DND-41 (cell line): ENCODE measurements around the gene MAMLD1.

Experiments used
- ATAC-seq: fragments of 200-7000 bp; cut with Tn5 transposase; 3 replicates; pipeline ENCODE4 v1.9.1; 2021; ENCODE audit warnings: low read depth; ENCODE audit not compliant: insufficient read depth
- DNase-seq: peaks from one replicate; pipeline ENCODE4 v3.0.0-alpha.2; 2020
- H2AFZ ChIP-seq: 2 replicates; pipeline ENCODE4 v1.6.0; 2012; ENCODE audit warnings: low read depth, low read length
- H3K27ac ChIP-seq: 2 replicates; pipeline ENCODE4 v1.5.1; 2012; ENCODE audit warnings: low read length, inconsistent platforms
- H3K27me3 ChIP-seq: fragments of 200-600 bp; sonication (generic); 2 replicates; pipeline ENCODE4 v1.6.0; 2012; ENCODE audit warnings: low read length, mild to moderate bottlenecking, inconsistent platforms; ENCODE audit not compliant: insufficient read depth, poor library complexity
- H3K36me3 ChIP-seq: 2 replicates; pipeline ENCODE4 v1.5.1; 2012; ENCODE audit warnings: low read length, inconsistent platforms; ENCODE audit not compliant: insufficient read depth
- H3K4me1 ChIP-seq: 2 replicates; pipeline ENCODE4 v1.5.1; 2012; ENCODE audit warnings: mild to moderate bottlenecking, low read length; ENCODE audit not compliant: insufficient read depth
- H3K4me2 ChIP-seq: 2 replicates; pipeline ENCODE4 v1.6.0; 2012; ENCODE audit warnings: mild to moderate bottlenecking, moderate library complexity, low read length, inconsistent platforms; ENCODE audit not compliant: insufficient read depth
- H3K4me3 ChIP-seq, 2 experiments: fragments of 200-600 bp in 1 of 2; shearing (Covaris generic) in 1 of 2; 2 replicates each; pipeline ENCODE4 v1.5.1; 2012 to 2016; ENCODE audit warnings: inconsistent platforms in 2 of 2, low read length in 2 of 2, mild to moderate bottlenecking in 2 of 2, low read depth in 1 of 2, moderate library complexity in 1 of 2
- H3K79me2 ChIP-seq: 2 replicates; pipeline ENCODE4 v1.6.0; 2012; ENCODE audit warnings: low read length, inconsistent platforms; ENCODE audit not compliant: insufficient read depth
- H3K9ac ChIP-seq: 2 replicates; pipeline ENCODE4 v1.6.0; 2012; ENCODE audit warnings: low read depth, mild to moderate bottlenecking, inconsistent platforms, low read length, moderate library complexity
- H3K9me3 ChIP-seq: 2 replicates; pipeline ENCODE4 v1.5.1; 2012; ENCODE audit warnings: low read length, moderate library complexity, mild to moderate bottlenecking, inconsistent platforms; ENCODE audit not compliant: insufficient read depth, severe bottlenecking
- H4K20me1 ChIP-seq: 2 replicates; pipeline ENCODE4 v1.6.0; 2012; ENCODE audit warnings: low read length; ENCODE audit not compliant: insufficient read depth
- EZH2 ChIP-seq: IDR thresholded peaks from 3 replicates; pipeline ENCODE4 v1.6.1; 2012; ENCODE audit warnings: borderline replicate concordance, low read depth, mild to moderate bottlenecking, moderate library complexity, low read length, inconsistent platforms; ENCODE audit not compliant: severe bottlenecking
- TF ChIP-seq, protein P1 (sequence below): IDR thresholded peaks from 2 replicates; pipeline ENCODE4 v1.5.1; 2012; ENCODE audit warnings: borderline replicate concordance, low read length, moderate library complexity, mild to moderate bottlenecking; ENCODE audit not compliant: poor library complexity, severe bottlenecking; ENCODE audit errors: extremely low read depth

MAMLD1 gene

DNA sequence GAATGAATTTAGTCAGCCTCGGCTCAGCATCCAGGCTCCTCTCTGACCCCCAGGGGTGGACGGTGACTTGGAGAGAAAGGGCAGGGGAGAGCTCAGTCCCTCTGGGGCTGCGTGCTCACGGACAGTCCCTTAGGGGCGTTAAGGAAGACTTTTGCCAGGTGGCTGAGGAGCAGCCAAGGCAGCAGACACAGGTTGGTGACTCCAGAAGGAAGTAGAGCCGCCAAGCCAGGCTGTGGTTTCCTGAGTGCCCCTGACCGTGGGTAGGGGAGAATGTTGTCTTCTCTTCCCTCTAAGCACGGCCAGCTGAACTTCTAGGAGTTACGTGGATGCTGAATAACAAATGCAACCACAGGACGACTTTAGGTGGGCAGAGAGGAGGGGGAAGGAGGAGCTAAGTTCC, 114.3 kb downstream of the MAMLD1 start:
- no peaks in the 10 kb centered on the region for H3K9me3 ChIP-seq
- H3K4me2 ChIP-seq, result peak overlapping the region; percentile 58; the same call in 1 of the 2 replicates
- ATAC-seq, result no peak
- H4K20me1 ChIP-seq, result no peaks in the 10 kb centered on the region
- no peaks in the 10 kb centered on the region for H3K79me2 ChIP-seq
- TF ChIP-seq EZH2, result no peak
- TF ChIP-seq, protein P1, sequence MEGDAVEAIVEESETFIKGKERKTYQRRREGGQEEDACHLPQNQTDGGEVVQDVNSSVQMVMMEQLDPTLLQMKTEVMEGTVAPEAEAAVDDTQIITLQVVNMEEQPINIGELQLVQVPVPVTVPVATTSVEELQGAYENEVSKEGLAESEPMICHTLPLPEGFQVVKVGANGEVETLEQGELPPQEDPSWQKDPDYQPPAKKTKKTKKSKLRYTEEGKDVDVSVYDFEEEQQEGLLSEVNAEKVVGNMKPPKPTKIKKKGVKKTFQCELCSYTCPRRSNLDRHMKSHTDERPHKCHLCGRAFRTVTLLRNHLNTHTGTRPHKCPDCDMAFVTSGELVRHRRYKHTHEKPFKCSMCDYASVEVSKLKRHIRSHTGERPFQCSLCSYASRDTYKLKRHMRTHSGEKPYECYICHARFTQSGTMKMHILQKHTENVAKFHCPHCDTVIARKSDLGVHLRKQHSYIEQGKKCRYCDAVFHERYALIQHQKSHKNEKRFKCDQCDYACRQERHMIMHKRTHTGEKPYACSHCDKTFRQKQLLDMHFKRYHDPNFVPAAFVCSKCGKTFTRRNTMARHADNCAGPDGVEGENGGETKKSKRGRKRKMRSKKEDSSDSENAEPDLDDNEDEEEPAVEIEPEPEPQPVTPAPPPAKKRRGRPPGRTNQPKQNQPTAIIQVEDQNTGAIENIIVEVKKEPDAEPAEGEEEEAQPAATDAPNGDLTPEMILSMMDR, result no peak
- H3K27ac ChIP-seq, result peak overlapping the region; percentile 86; the same call in 1 of the 2 replicates
- no peak overlapping the region for H3K4me3 ChIP-seq
- no peak overlapping the region for H2AFZ ChIP-seq
- peak; percentile 18 for DNase-seq
- peaks cover 29% of the 10 kb centered on the region for H3K4me1 ChIP-seq
- no peaks in the 10 kb centered on the region for H3K27me3 ChIP-seq
- H3K9ac ChIP-seq, result no peak overlapping the region
- H3K36me3 ChIP-seq, result no peaks in the 10 kb centered on the region

DNA sequence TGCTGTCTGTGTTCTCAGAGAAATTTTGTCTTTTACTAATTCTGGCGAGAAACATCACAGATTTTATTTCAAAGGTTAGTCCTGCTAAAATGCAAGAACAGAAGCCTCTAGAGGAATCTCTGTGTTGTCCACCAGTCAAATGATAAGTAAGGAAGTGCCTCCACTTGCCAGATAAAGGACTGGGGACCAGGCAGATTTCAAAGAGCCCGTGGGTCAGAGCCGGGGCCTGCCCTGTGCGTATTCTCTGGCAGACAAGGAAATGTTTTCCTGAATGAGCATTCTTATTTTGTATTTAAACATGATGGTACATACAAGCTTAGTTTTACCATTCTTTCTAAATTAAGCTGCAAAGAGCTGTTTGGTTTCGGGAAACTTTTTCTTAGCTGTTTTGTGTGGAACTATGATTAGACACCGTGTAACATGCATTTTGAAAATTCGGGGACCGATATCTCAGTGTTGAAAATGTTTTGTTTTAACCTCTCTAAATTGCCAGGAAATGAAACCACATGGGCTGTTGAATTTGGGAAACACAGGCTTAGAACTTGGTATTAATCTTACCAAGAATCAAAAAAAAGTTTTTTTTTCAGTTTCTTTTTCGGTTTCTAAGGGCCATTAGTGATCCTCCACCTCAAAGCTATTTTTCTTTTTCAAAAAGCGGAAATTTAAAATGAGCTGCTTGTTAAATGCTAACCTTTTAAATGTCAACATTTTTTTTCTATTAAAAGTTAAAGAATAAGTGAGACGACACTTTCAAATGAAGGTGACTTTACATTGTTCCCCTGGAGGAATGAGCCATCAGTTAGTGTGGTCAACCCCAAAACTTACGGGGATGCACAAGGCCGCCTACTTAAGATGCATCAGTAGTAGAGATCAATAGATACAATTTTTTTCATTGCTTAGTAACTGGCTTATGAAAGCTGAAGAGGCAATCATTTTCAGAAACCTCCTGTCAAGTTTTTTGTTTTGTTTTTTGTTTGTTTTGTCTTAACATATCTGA, 115.7 kb downstream of the MAMLD1 start:
- no peaks in the 10 kb centered on the region for H4K20me1 ChIP-seq
- DNase-seq (no peak), ATAC-seq (peak; percentile 67)
- H3K79me2 ChIP-seq, result no peaks in the 10 kb centered on the region
- peak overlapping the region; percentile 86 for H3K27ac ChIP-seq
- H2AFZ ChIP-seq, result peak overlapping the region; percentile 61
- TF ChIP-seq, protein P1, result no peak
- TF ChIP-seq EZH2, result no peak
- H3K4me1 ChIP-seq, result peaks cover 29% of the 10 kb centered on the region
- no peaks in the 10 kb centered on the region for H3K36me3 ChIP-seq
- peak overlapping the region; percentile 58 for H3K4me2 ChIP-seq
- peak overlapping the region; percentile 49 for H3K9ac ChIP-seq
- H3K4me3 ChIP-seq, result peak overlapping the region in 1 of 2 experiments; percentile 29; a peak in 2 of 4 replicates
- no peaks in the 10 kb centered on the region for H3K9me3 ChIP-seq
- H3K27me3 ChIP-seq, result no peaks in the 10 kb centered on the region

GRCh38 chrX:150482537-150483206, 119.6 kb downstream of the MAMLD1 start:
- Histone ChIP-seq H4K20me1 (no peaks in the 10 kb centered on the region), H3K27me3 (no peaks in the 10 kb centered on the region), H3K36me3 (no peaks in the 10 kb centered on the region), H3K4me1 (peaks cover 24% of the 10 kb centered on the region), H3K9ac (no peak overlapping the region), H2AFZ (no peak overlapping the region), H3K79me2 (no peaks in the 10 kb centered on the region), H3K4me2 (no peak overlapping the region), H3K27ac (no peak overlapping the region), H3K9me3 (no peaks in the 10 kb centered on the region), H3K4me3 (no peak overlapping the region)
- no peak for ATAC-seq
- no peak for DNase-seq
- no peak for TF ChIP-seq EZH2
- TF ChIP-seq, protein P1, result no peak
